Endothelial cell of umbilical vein (primary cell): ENCODE results near the gene EIF2AK2.

Source experiments
- EZH2 ChIP-seq: IDR thresholded peaks from 2 replicates; pipeline ENCODE4 v1.6.1; 2012; ENCODE audit warnings: borderline replicate concordance, low read depth, mild to moderate bottlenecking, moderate library complexity, low read length, inconsistent platforms; ENCODE audit not compliant: severe bottlenecking
- GATA2 ChIP-seq: IDR thresholded peaks from 2 replicates; pipeline ENCODE4 v1.7.0; 2011; ENCODE audit warnings: low read depth, mild to moderate bottlenecking, moderate library complexity, mixed read lengths, low read length; ENCODE audit not compliant: insufficient read length, insufficient read depth
- POLR2A ChIP-seq: IDR thresholded peaks from 2 replicates; pipeline ENCODE4 v1.6.1; 2012; ENCODE audit warnings: low read depth, mild to moderate bottlenecking, control low read depth, low read length
- POLR2AphosphoS5 ChIP-seq: IDR thresholded peaks from 2 replicates; pipeline ENCODE4 v1.6.1; 2012; ENCODE audit warnings: low read depth, mild to moderate bottlenecking, control low read depth, low read length, moderate library complexity; ENCODE audit not compliant: insufficient read depth
- TF ChIP-seq, protein P1 (sequence below), 2 donors: IDR thresholded peaks; 1 replicate in 1 of 2; 2 replicates in 1 of 2; pipeline ENCODE4 v1.5.1; 2011; ENCODE audit warnings: low read length in 2 of 2, mild to moderate bottlenecking in 2 of 2, moderate library complexity in 2 of 2, control low read depth in 1 of 2, inconsistent platforms in 1 of 2, low read depth in 1 of 2; ENCODE audit not compliant: insufficient read depth in 1 of 2; ENCODE audit errors: extremely low read depth in 1 of 2

DNA sequence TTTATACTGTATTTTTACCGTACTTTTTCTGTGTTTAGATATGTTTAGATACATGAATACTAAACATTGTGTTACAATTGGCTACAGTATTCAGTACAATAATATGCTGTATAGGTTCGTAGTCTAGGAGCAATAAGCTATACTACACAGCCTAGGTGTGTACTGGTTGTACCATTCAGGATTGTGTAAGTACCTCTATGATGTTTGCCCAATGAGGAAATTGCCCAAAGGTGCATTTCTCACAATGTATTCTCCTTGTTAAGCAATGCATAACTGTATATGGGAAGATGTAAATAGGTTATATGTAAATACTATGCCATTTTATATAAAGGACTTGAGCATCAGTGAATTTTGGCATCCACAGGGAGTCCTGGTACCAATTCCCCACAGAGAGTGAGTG lies 10.7 kb downstream of the EIF2AK2 start:
- TF ChIP-seq, protein P1, sequence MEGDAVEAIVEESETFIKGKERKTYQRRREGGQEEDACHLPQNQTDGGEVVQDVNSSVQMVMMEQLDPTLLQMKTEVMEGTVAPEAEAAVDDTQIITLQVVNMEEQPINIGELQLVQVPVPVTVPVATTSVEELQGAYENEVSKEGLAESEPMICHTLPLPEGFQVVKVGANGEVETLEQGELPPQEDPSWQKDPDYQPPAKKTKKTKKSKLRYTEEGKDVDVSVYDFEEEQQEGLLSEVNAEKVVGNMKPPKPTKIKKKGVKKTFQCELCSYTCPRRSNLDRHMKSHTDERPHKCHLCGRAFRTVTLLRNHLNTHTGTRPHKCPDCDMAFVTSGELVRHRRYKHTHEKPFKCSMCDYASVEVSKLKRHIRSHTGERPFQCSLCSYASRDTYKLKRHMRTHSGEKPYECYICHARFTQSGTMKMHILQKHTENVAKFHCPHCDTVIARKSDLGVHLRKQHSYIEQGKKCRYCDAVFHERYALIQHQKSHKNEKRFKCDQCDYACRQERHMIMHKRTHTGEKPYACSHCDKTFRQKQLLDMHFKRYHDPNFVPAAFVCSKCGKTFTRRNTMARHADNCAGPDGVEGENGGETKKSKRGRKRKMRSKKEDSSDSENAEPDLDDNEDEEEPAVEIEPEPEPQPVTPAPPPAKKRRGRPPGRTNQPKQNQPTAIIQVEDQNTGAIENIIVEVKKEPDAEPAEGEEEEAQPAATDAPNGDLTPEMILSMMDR (IDR thresholded peaks at IDR 0.05; ENCODE audit: extremely low read depth in 1 of 2, insufficient read depth in 1 of 2, low read depth in 1 of 2, low read length in 2 of 2), result no peak
- no peak for TF ChIP-seq POLR2A
- no peak for TF ChIP-seq POLR2AphosphoS5
- TF ChIP-seq GATA2, result no peak
- TF ChIP-seq EZH2, result no peak
